Endometrial microvascular endothelial cells (primary cell): ENCODE data around the gene MTURN. TPM values are rescaled to one million over a fixed set of nuclear protein-coding genes. Genes with fewer than 3 reads are reported as not detected.

Source experiments
- in situ Hi-C: cut with HindIII; loops from 2 replicates; pipeline ENCODE4 v1.10.0; 2017; ENCODE audit warnings: low sequenced_read_pairs, low pct_unique_long_range_greater_than_20kb; ENCODE audit errors: inconsistent ontology term
- total RNA-seq: library from RNA; depleted of rRNA; stranded (reverse); fragments of >200 nt; gene quantifications from one replicate; pipeline ENCODE4 v1.2.3, GENCODE V29; 2015; ENCODE audit errors: inconsistent ontology term

The MTURN gene
- total RNA-seq, 1 donor from 2014 or later: 22.1 TPM

- in situ Hi-C loops: no loop called here
These were observed 57.0 kb downstream of the MTURN start for GRCh38 chr7:30191809-30192208.

- in situ Hi-C loops: no loop called here
These were observed 58.7 kb downstream of the MTURN start for GRCh38 chr7:30193336-30193943.

DNA sequence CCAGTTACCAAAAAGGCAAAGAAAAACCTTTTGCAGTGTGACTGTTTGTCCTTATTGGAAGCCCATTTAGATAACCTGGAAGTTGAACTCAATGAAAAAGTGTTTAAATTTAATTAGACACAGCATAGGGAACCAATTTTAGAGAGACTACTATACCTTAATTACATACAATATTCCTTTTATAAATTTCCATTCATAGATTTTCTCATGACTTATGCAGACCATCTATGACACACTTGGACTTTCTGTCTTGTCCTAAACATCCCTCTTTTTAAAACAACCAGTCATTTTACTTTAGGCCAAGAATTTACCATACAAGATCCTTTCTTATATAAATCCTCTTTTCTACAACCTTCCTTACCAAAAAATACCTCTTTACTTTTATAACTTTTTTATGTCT is 61.6 kb downstream of the MTURN start:
- in situ Hi-C loops: no loop called here

DNA sequence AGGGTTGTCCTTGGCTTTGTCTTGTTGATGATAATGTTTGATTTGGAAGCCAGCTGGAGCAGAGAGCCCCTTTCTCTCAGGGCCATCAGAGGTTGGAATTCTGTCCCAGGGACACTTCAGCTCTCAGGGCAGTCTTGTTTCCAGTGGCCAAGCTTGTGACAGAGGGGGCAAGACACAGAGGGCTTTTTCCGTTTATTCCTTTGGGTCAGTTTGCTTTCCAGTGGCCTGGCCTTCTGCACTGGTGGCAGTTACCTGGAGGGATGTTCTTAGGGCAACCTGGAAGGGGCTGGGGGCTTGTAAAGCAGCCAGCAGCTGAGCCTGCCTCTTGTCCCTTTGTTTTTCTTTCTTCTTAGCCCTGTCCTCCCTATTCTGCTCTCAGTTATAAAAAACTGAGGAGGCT is 62.7 kb downstream of the MTURN start:
- in situ Hi-C loops: no loop called here

DNA sequence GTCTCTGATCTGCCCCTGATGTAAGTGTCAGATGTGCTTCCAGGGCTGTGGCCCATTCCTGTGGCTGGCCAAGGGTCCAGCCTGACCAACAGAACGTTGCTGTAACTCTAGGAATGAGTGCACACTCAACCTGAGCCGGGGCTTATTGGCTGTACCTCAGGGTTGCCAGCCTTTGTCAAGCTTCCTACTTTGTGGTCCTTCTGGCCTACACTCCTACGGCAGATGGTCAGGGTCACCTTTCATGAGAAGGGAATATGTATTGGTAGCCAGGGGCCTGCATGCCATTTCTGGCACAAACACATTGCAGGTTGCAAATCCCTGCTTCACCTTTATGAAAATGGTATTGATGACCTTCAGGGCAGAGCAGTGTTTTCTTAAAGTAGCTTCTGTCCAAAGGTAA is 64.5 kb downstream of the MTURN start:
- in situ Hi-C loops: no loop called here

GRCh38 chr7:30200591-30200990 is 65.8 kb downstream of the MTURN start:
- in situ Hi-C loops: no loop called here

GRCh38 chr7:30201161-30201666 is 66.4 kb downstream of the MTURN start:
- in situ Hi-C loops: no loop called here

DNA sequence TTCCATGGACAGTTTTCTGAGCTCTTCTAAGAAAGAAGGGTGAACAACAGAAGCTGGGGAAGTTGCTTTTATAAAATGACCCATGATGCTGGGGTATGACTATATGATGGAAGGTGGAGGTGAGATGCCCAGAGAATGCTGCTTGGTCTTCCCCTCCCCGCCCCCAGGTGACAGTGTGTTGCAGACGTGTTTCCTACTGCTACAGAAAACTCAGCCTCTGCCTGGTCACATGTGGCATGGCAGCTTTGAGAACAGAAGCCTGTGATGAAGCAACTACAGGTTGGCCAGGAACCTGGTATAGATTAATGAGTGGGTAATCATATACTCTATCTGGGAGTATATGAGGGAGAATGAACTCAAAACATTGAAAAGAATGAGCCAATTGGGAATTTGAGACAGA is 67.1 kb downstream of the MTURN start:
- in situ Hi-C loops: no loop called here

DNA sequence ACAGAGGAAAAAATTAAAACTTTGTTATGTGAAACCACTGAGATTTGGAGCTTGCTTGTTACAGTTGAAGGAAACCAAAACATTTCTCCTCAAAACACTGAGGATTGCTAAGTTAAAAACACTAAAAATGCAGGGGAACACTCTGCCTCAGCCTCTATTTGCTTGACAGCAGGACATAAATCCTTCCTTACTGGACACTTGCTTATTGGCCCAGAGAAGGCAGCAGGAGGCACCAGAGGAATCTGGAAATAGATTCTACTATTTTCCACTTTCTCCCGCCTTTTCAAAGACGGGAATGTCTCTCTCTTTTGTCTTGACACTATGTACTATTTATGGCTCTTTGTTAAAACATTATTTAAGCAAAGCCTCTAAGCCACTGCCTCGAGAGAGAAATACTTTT is 67.9 kb downstream of the MTURN start:
- in situ Hi-C loops: no loop called here

GRCh38 chr7:30206491-30206890 is 71.7 kb downstream of the MTURN start:
- in situ Hi-C loops: no loop called here

GRCh38 chr7:30206942-30207341 is 72.2 kb downstream of the MTURN start:
- in situ Hi-C loops: no loop called here

GRCh38 chr7:30207376-30207775 is 72.6 kb downstream of the MTURN start:
- in situ Hi-C loops: no loop called here

GRCh38 chr7:30209951-30210350 is 75.2 kb downstream of the MTURN start:
- in situ Hi-C loops: no loop called here

Other genes with a start within 250 kb of the MTURN start
- 91.2 TPM for gene SCRN1, start 145.2 kb upstream of the MTURN start, total RNA-seq
- gene FKBP14, start 108.3 kb upstream of the MTURN start, total RNA-seq: 27.2 TPM
- 7.0 TPM for gene PLEKHA8, start 106.6 kb upstream of the MTURN start, total RNA-seq
- gene ZNRF2, start 149.6 kb downstream of the MTURN start, total RNA-seq: 7.4 TPM